NCI-H524 treated with DMSO at 0.1 percent for 48 hours (cell line): ENCODE results near the gene PTPN11.
"Not testable (repeated sequence)": the region's sequence is repeated elsewhere in the genome, so short reads cannot be mapped to it uniquely, and the experiment has no call there.

Experiments used
- DNase-seq: peaks from one replicate; lab custom pipeline; 2025; lab: John Stamatoyannopoulos, UW

The PTPN11 gene

GRCh38 chr12:112409064-112409905, 9.5 kb upstream of the PTPN11 start, which contains the start of gene RPL6:
RPL6 (minus strand) TSS chr12:112409605; CDS start chr12:112408656, 949 bp downstream.
- DNase-seq: peak; percentile 74

- DNase-seq: no peak
These were observed 8.9 kb upstream of the PTPN11 start for GRCh38 chr12:112409906-112410244.

DNA sequence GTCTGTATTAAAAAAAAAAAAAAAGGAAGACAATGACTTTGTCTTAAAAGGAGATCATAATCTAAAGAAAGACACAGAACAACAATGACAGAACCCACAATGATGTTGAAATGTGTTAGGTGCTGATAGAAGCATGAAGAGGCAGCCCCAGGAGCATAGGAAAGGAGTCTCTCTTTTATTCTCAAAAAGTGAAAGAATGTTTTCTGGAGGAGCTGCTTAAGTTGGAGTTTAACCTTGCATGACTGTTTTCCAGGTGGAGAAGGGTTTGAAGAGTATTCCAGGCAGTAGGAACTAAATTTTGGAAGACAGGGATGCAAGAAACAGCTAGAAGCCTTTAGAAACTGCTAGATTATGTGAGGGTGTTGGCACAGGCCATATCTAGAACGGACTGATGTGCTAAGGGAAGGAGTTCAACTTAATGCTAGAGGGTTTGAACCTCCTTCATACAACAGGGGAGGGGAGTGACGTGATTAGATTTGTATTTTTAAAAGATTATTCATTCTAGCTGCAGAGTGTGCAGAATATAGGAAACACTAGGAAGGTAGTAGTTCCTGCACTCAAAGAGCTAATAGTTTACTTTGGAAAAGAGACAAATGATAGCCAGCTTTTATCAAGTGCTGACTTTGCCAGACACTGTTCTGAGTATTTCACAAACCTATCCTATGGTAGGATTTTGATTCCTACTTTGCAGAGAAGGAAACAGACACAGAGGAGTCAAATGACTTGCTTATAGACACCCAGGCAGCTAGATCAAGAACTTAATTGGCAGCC, 4.7 kb upstream of the PTPN11 start:
- DNase-seq: no peak

DNA sequence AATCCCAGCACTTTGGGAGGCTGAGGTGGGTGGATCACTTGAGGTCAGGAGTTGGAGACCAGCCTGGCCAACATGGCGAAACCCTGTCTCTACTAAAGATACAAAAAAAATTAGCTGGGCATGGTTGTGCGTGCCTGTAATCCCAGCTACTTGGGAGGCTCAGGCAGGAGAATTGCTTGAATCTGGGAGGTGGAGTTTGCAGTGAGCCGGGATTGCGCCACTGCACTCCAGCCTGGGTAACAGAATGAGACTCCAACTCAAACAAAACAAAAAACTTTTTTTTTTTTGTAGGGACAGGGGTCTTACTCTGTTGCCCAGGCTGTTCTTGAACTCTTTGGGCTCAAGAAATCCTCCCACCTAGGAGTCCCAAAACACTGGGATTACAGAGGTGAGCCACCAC, 3.3 kb upstream of the PTPN11 start:
- not testable (repeated sequence) for DNase-seq

- DNase-seq: no peak
These were observed 507 bp upstream of the PTPN11 start for GRCh38 chr12:112418273-112418607.

GRCh38 chr12:112419297-112420133, 768 bp downstream of the PTPN11 start:
- no peak for DNase-seq

DNA sequence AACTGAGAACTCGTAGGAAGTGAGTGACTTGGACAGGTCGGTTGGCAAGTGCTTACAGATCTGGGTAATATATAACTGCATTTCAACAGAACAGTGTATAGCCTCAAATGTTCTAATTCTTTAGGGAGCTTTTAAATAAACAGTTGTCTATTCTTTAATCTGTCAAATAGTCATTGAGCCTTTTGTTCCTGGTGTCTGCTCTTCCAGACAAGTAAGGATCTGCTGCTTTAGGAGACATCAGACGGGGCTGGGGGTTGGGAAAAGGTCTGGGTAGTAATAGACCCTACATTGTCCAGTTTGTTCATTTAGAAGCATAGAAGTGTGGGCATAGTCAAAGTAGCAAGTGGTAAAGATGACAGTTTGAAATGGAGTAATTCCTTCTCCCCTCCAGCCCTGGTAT, 2.0 kb downstream of the PTPN11 start:
- DNase-seq: no peak

DNA sequence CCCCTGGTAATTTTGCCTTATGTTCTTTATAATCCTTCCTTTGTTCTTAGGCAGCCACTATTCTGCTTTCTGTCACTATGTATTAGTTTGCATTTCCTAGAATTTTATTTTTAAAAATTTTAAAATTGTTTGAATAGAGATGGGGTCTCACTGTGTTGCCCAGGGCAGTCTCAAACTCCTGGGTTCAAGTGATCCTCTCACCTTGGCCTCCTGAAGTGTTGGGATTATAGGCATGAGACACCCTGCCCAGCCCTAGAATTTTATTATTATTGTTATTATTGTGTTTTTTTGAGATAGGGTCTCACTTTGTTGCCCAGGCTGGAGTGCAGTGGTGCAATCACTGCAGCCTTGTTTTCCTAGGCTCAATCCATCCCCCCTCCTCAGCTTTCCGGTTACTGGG, 2.6 kb downstream of the PTPN11 start:
- DNase-seq: no peak

DNA sequence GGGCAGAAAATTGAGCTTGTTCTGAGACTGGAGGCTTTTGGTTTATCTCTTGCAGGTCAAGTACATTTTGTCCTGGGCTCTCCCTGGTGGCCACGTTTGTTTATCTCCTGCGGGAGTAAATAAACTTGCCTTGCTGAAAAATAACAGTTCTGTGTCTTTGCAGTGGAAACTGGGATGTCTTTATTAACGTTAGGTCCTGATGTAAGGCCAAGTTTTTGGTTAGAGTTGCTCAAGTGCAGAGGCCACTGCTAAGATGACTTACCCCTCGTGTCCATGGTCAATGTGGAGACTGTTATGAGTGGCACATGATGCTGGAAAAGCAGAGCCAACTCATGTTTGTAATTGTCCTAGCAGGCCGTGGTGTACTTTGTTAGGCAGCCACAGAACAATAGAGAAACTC, 3.8 kb downstream of the PTPN11 start:
- no peak for DNase-seq

DNA sequence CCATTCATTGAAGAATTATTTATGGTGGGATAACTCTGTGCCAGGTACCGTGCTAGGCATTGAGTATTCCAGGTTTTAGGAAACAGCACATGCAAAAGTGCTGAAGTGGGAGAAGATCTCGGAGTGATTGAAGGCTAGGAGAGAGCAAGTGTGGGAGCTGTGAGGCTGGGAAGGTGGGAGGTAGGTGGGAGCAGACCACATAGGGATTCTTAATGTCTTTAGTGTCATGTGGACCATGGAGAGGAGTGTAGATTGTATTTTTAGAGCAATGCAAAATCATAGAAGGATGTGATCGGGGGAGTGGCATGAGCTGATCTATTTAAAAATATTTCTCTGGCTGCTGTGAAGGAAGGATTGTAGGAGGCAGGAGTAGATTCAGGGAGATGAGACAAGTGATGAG, 5.4 kb downstream of the PTPN11 start:
- no peak for DNase-seq

GRCh38 chr12:112425582-112426382, 7.0 kb downstream of the PTPN11 start:
- no peak for DNase-seq

DNA sequence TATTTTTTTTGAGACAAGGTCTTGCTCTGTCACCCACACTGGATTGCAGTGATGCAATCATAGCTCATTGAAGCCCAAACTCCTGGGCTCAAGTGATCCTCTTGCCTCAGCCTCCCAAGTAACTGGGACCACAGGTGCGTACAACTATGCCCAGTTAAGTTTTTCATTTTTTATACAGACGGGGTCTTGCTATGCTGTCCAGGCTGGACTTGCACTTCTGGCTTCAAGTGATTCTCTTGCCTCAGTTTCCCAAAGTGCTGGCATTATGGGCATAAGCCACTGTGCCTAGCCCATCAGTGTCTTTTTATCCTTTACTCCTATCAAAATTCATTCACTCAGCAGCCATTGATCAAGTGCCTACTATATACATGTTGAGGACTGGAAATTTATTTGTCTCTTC, 9.0 kb downstream of the PTPN11 start:
- DNase-seq: no peak

GRCh38 chr12:112430929-112431328, 12.2 kb downstream of the PTPN11 start:
- no peak for DNase-seq

GRCh38 chr12:112431965-112432364, 13.2 kb downstream of the PTPN11 start:
- DNase-seq: no peak

DNA sequence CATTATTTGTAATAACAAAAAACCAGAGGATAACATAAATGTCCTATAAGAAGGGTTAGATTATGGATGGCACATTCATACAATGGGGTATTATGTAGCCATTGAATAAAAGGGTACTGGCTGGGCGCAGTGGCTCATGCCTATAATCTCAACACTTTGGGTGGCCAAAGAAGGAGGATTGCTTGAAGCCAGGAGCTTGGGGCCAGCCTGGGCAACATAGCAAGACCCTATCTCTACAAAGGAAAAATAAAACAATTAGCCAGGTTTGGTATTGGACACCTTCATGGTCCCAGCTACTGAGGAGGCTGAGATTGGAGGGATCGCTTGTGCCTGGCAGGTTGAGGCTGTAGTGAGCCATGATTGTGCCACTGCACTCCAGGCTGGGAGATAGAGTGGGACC, 14.8 kb downstream of the PTPN11 start:
- DNase-seq: no peak

- DNase-seq: not testable (repeated sequence)
These were observed 19.9 kb downstream of the PTPN11 start for GRCh38 chr12:112438645-112439044.

DNA sequence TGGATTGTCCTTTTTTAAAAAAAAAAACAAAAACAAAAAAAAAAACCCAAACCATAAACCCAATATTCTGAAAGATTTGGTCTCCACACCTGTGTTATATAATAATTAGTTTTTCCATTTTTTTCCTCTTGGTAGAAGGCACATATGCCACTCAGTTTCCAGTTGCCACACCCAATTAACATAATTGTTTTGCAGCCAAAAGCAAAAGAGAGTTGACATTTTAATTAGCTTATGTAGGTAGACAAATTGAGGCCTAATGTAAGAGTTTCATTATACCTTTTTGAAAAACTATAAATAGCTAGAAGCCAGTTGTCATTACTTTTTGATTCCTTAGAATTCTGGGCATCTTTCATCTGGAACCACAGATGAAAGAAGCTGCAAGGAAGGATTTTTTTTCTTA, 21.0 kb downstream of the PTPN11 start:
- no peak for DNase-seq

- not testable (repeated sequence) for DNase-seq
These were observed 21.9 kb downstream of the PTPN11 start for GRCh38 chr12:112440653-112441052.

- DNase-seq: no peak
These were observed 25.2 kb downstream of the PTPN11 start for GRCh38 chr12:112443916-112444315.

GRCh38 chr12:112446008-112446725, 27.4 kb downstream of the PTPN11 start:
- DNase-seq: no peak

DNA sequence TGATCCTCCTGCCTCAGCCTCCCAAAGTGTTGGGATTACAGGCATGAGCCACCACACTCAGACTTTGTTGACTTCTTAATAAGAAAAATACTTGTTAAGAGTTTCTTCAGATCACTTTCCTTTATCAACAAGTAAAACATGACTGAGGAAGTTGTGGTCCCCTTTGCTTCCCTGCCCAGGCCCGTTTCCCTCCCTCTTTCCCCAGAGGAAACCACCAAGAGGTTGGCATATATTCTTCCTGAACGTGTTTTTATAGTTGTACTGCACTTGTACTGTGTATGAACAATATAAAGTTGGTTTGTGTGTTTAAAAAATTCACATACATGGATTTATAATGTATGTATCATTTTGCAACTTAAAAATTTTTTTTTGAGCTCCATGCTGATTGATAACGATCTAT, 28.4 kb downstream of the PTPN11 start:
- no peak for DNase-seq
